HepG2 (cell line): Measurements from ENCODE around the gene OBP2B. TPM values are rescaled to one million over a fixed set of nuclear protein-coding genes. Genes with fewer than 3 reads are reported as not detected.

Source experiments
- ATAC-seq: fragments of 200-7000 bp; cut with Tn5 transposase; 3 replicates; pipeline ENCODE4 v1.9.1; 2020; ENCODE audit warnings: mild to moderate bottlenecking, moderate library complexity
- BruUV-seq: library from RNA; stranded (reverse); fragments of 400-500 nt; replicated peaks from 2 replicates; lab custom pipeline; 2021; lab: Mats Ljungman, UMichigan
- CTCF ChIA-PET: fragments of 300-600 bp; formaldehyde crosslinking; extraction: SDS; loops from one replicate; lab custom pipeline; 2021; ENCODE audit warnings: low total read pairs, inconsistent platforms, low intra/inter-chr PET ratio; lab: Yijun Ruan, JAX
- POLR2A ChIA-PET: fragments of 350-600 bp; sonication (Branson Sonifier 250); formaldehyde crosslinking; loops from one replicate; lab custom pipeline; 2020; ENCODE audit warnings: antibody characterized with exemption, inconsistent platforms; lab: Yijun Ruan, JAX
- DNase-seq: peaks from one replicate; pipeline ENCODE4 v3.0.0-alpha.2; 2015; ENCODE audit warnings: low spot score
- FAIRE-seq: peaks from 3 replicates; lab custom pipeline; 2011; peaks lifted over from hg19 to GRCh38; lab: Jason Lieb, UNC
- H2AFZ ChIP-seq: one replicate; pipeline ENCODE4 v1.6.1; 2011; ENCODE audit warnings: low read length, inconsistent platforms
- H3K27ac ChIP-seq: fragments of 300-600 bp; 3 replicates; pipeline ENCODE4 v1.8.0; 2011; ENCODE audit warnings: mixed run types, mild to moderate bottlenecking, mixed read lengths, low read length, inconsistent platforms; ENCODE audit not compliant: insufficient read depth; ENCODE audit errors: extremely low read length
- H3K27me3 ChIP-seq, 2 experiments: fragments of 200-600 bp in 1 of 2; 2 replicates in 1 of 2; 3 replicates in 1 of 2; pipeline versions ENCODE4 v1.6.0 to v1.8.0; 2011; ENCODE audit warnings: low read length in 2 of 2, mild to moderate bottlenecking in 2 of 2, moderate library complexity in 2 of 2, inconsistent platforms in 1 of 2; ENCODE audit not compliant: insufficient read depth in 2 of 2, control insufficient read depth in 1 of 2
- H3K36me3 ChIP-seq, 2 experiments: fragments of 200-600 bp in 1 of 2; replicated peaks in 1 of 2; 2 replicates in 1 of 2; 3 replicates in 1 of 2; pipeline versions ENCODE4 v1.5.1 to v1.8.0; 2011; ENCODE audit warnings: low read length in 2 of 2, inconsistent platforms in 1 of 2; ENCODE audit not compliant: insufficient read depth in 2 of 2, control insufficient read depth in 1 of 2
- H3K4me1 ChIP-seq: 2 replicates; pipeline ENCODE4 v1.5.1; 2012; ENCODE audit warnings: low read length, inconsistent platforms; ENCODE audit not compliant: insufficient read depth
- H3K4me2 ChIP-seq: 2 replicates; pipeline ENCODE4 v1.6.0; 2011; ENCODE audit warnings: low read depth, low read length, inconsistent platforms
- H3K4me3 ChIP-seq, 3 experiments: fragments of 200-600 bp in 1 of 3; sonication (generic), shearing (Covaris generic) in 1 of 3; replicated peaks in 1 of 3; 2 replicates each; pipeline ENCODE4 v1.5.1; 2011 to 2016; ENCODE audit warnings: low read length in 3 of 3, inconsistent platforms in 2 of 3, low read depth in 2 of 3, mild to moderate bottlenecking in 2 of 3, control low read depth in 1 of 3, mixed read lengths in 1 of 3; ENCODE audit not compliant: insufficient read depth in 1 of 3
- H3K79me2 ChIP-seq: one replicate; pipeline ENCODE4 v1.6.1; 2011; ENCODE audit warnings: low read length, inconsistent platforms; ENCODE audit not compliant: insufficient read depth
- H3K9ac ChIP-seq: 2 replicates; pipeline ENCODE4 v1.6.0; 2011; ENCODE audit warnings: mild to moderate bottlenecking, low read depth, low read length, inconsistent platforms; ENCODE audit not compliant: insufficient read depth
- H3K9me3 ChIP-seq: 2 replicates; pipeline ENCODE4 v1.5.1; 2012; ENCODE audit warnings: mild to moderate bottlenecking, low read length
- H4K20me1 ChIP-seq: 2 replicates; pipeline ENCODE4 v1.6.0; 2011; ENCODE audit warnings: inconsistent platforms, mild to moderate bottlenecking, low read length, moderate library complexity; ENCODE audit not compliant: insufficient read depth
- CBX1 ChIP-seq: IDR thresholded peaks from one replicate; pipeline ENCODE4 v1.6.1; 2016; ENCODE audit warnings: antibody characterized with exemption, low read depth
- EZH2 ChIP-seq: conservative IDR thresholded peaks from 2 replicates; pipeline ENCODE4 v1.6.1; 2012; ENCODE audit warnings: mild to moderate bottlenecking, low read depth, low read length, moderate library complexity
- KLF6 ChIP-seq: IDR thresholded peaks from 2 replicates; pipeline ENCODE4 v1.8.0; 2016; ENCODE audit warnings: missing biosample characterization, missing genetic modification reagents
- POGZ ChIP-seq: sonication (generic); formaldehyde crosslinking; IDR thresholded peaks from 2 replicates; pipeline ENCODE4 v1.4.0; 2020; ENCODE audit warnings: mild to moderate bottlenecking, missing genetic modification reagents
- RARA ChIP-seq: IDR thresholded peaks from 2 replicates; pipeline ENCODE4 v1.6.1; 2016; ENCODE audit warnings: missing genetic modification reagents, missing compliant biosample characterization
- SCMH1 ChIP-seq: sonication (generic); formaldehyde crosslinking; IDR thresholded peaks from 2 replicates; pipeline ENCODE4 v1.9.0; 2021; ENCODE audit warnings: missing genetic modification reagents, mild to moderate bottlenecking, borderline replicate concordance
- SNAPC2 ChIP-seq: sonication (generic); formaldehyde crosslinking; IDR thresholded peaks from 2 replicates; pipeline ENCODE4 v1.8.1; 2022; ENCODE audit warnings: mild to moderate bottlenecking, missing genetic modification reagents
- STAT5B ChIP-seq: sonication (generic); formaldehyde crosslinking; IDR thresholded peaks from 2 replicates; pipeline ENCODE4 v1.4.0; 2020; ENCODE audit warnings: missing genetic modification reagents
- TOPORS ChIP-seq: sonication (generic); formaldehyde crosslinking; IDR thresholded peaks from 2 replicates; pipeline ENCODE4 v1.8.0; 2023; ENCODE audit warnings: mild to moderate bottlenecking, missing genetic modification reagents
- ZIK1 ChIP-seq: sonication (generic); formaldehyde crosslinking; IDR thresholded peaks from 2 replicates; pipeline ENCODE4 v1.5.0; 2020; ENCODE audit warnings: mild to moderate bottlenecking, low read depth, missing genetic modification reagents, borderline replicate concordance
- ZNF335 ChIP-seq: sonication (generic); formaldehyde crosslinking; IDR thresholded peaks from 2 replicates; pipeline ENCODE4 v1.4.0; 2020; ENCODE audit warnings: missing genetic modification reagents
- ZNF615 ChIP-seq: sonication (generic); formaldehyde crosslinking; IDR thresholded peaks from 2 replicates; pipeline ENCODE4 v1.5.0; 2020; ENCODE audit warnings: mild to moderate bottlenecking, missing genetic modification reagents, borderline replicate concordance
- ZNF670 ChIP-seq: sonication (generic); formaldehyde crosslinking; IDR thresholded peaks from 2 replicates; pipeline ENCODE4 v1.8.0; 2022; ENCODE audit warnings: mild to moderate bottlenecking, missing genetic modification reagents, borderline replicate concordance
- ZNF737 ChIP-seq: sonication (generic); formaldehyde crosslinking; IDR thresholded peaks from 2 replicates; pipeline ENCODE4 v1.5.0; 2020; ENCODE audit warnings: missing genetic modification reagents, mild to moderate bottlenecking, borderline replicate concordance
- ZNF83 ChIP-seq: sonication (generic); formaldehyde crosslinking; IDR thresholded peaks from 2 replicates; pipeline ENCODE4 v1.4.0; 2020; ENCODE audit warnings: missing genetic modification reagents, mild to moderate bottlenecking, borderline replicate concordance
- WGBS: methylation state at CpG from one replicate; pipeline ENCODE4 v1.1.6; 2017; ENCODE audit warnings: low lambda C conversion rate; 5-methylcytosine and 5-hydroxymethylcytosine counted together
- in situ Hi-C: cut with HindIII; loops from 2 replicates; pipeline ENCODE4 v1.10.0; 2017; ENCODE audit warnings: low pct_unique_long_range_greater_than_20kb; ENCODE audit not compliant: extremely low pct_ligation_motif_present
- intact Hi-C: fragments of 100-400 bp; cut with micrococcal nuclease; formaldehyde crosslinking; loops from one replicate; pipeline ENCODE4 v1.10.0; 2022; ENCODE audit not compliant: unreplicated experiment
- polyA plus RNA-seq, 8 experiments: library from polyadenylated mRNA; depleted of rRNA in 3 of 8; stranded (reverse) in 7 of 8; unstranded in 1 of 8; fragments of >200 nt; fragmentation: Illumina TruSeq in 4 of 8; extraction: Trizol in 4 of 8; gene quantifications; 2 replicates each; pipeline versions ENCODE4 v1.2.1 to v1.2.3, GENCODE V29; 2011 to 2016; ENCODE audit warnings: low read depth in 4 of 8, missing spikeins in 1 of 8, mixed read lengths in 1 of 8; ENCODE audit not compliant: insufficient read depth in 1 of 8
- total RNA-seq, 5 experiments: library from RNA; depleted of rRNA; stranded (reverse); fragments of >200 nt; fragmentation: Illumina TruSeq; extraction: Trizol; gene quantifications; 2 replicates each; pipeline ENCODE4 v1.2.3, GENCODE V29; 2016; ENCODE audit warnings: low read depth in 1 of 5
- TF ChIP-seq, protein P1 (sequence below): sonication (generic); formaldehyde crosslinking; IDR thresholded peaks from 2 replicates; pipeline ENCODE4 v1.9.0; 2021; ENCODE audit warnings: missing genetic modification reagents, borderline replicate concordance
- TF ChIP-seq, protein P2 (sequence below): sonication (generic); formaldehyde crosslinking; IDR thresholded peaks from 2 replicates; pipeline ENCODE4 v1.4.0; 2020; ENCODE audit warnings: mild to moderate bottlenecking, low read depth, missing genetic modification reagents
- TF ChIP-seq, protein P3 (sequence below): sonication (generic); formaldehyde crosslinking; conservative IDR thresholded peaks from 2 replicates; pipeline ENCODE4 v1.5.0; 2020; ENCODE audit warnings: missing genetic modification reagents

Gene OBP2B
- total and polyA plus RNA-seq, 2 of the 13 experiments (the other 11 are each of a cell fraction or from before 2014, with no cell fraction given), result not detected

DNA sequence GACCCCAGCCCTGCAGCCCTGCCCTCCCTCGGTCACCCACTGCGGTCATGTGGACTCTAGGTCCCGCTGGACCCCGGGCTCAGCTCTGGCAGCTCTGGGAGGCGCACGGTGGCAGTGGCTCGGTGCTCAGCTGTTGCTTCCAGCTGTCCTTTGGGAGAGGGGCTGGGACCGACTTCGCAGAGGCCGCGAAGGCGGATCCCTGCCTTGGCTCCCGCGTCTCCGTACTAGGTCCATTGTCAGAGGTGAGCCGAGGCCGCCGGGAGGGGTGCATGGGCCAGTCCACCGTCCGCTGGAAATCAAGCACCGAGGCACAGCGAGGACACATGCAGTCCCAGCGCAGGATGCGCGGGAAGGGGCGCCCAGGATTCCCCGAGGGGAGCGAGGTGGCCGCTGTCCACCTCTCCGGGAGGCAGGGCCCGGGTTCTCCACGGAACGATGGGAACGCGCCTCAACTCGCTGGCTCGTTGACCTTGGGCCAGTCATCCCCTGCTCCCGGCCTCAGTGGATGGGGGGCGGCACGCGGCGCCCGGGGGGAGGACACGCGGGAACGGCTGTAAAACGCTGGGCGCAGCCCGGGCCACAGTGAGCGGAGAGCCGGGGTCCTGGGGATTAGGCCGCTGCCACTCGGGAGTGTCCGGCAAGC lies 46.1 kb downstream of the OBP2B start:
- 47% methylated on average over 16 of the region's 54 CpGs for WGBS
- no peak overlapping the region for H2AFZ ChIP-seq
- H3K4me2 ChIP-seq, result no peak overlapping the region
- no peaks in the 10 kb centered on the region for H3K79me2 ChIP-seq
- H3K27me3 ChIP-seq, result peaks cover 0 to 14% of the 10 kb centered on the region in 2 experiments; a peak in 3 of 5 replicates
- no peak for FAIRE-seq
- no peaks in the 10 kb centered on the region for H3K4me1 ChIP-seq
- CTCF ChIA-PET, result no interaction called here
- no peak for TF ChIP-seq KLF6
- TF ChIP-seq POGZ (CRISPR knock-in tag), result no peak
- TF ChIP-seq, protein P1, sequence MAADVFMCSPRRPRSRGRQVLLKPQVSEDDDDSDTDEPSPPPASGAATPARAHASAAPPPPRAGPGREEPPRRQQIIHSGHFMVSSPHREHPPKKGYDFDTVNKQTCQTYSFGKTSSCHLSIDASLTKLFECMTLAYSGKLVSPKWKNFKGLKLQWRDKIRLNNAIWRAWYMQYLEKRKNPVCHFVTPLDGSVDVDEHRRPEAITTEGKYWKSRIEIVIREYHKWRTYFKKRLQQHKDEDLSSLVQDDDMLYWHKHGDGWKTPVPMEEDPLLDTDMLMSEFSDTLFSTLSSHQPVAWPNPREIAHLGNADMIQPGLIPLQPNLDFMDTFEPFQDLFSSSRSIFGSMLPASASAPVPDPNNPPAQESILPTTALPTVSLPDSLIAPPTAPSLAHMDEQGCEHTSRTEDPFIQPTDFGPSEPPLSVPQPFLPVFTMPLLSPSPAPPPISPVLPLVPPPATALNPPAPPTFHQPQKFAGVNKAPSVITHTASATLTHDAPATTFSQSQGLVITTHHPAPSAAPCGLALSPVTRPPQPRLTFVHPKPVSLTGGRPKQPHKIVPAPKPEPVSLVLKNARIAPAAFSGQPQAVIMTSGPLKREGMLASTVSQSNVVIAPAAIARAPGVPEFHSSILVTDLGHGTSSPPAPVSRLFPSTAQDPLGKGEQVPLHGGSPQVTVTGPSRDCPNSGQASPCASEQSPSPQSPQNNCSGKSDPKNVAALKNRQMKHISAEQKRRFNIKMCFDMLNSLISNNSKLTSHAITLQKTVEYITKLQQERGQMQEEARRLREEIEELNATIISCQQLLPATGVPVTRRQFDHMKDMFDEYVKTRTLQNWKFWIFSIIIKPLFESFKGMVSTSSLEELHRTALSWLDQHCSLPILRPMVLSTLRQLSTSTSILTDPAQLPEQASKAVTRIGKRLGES, result no peak
- TF ChIP-seq STAT5B (CRISPR knock-in tag), result no peak
- TF ChIP-seq SCMH1, result no peak
- no peak for TF ChIP-seq CBX1
- TF ChIP-seq ZNF335 (CRISPR knock-in tag), result no peak
- TF ChIP-seq ZNF670 (CRISPR knock-in tag), result no peak
- no peak for TF ChIP-seq TOPORS
- TF ChIP-seq ZNF615 (CRISPR knock-in tag), result no peak
- TF ChIP-seq EZH2, result no peak
- TF ChIP-seq ZNF83 (CRISPR knock-in tag), result no peak
- no peak for TF ChIP-seq ZIK1
- TF ChIP-seq, protein P2, sequence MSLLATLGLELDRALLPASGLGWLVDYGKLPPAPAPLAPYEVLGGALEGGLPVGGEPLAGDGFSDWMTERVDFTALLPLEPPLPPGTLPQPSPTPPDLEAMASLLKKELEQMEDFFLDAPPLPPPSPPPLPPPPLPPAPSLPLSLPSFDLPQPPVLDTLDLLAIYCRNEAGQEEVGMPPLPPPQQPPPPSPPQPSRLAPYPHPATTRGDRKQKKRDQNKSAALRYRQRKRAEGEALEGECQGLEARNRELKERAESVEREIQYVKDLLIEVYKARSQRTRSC (CRISPR knock-in tag), result no peak
- no peak for TF ChIP-seq SNAPC2
- TF ChIP-seq RARA, result no peak
- TF ChIP-seq ZNF737 (CRISPR knock-in tag), result no peak
- TF ChIP-seq, protein P3, sequence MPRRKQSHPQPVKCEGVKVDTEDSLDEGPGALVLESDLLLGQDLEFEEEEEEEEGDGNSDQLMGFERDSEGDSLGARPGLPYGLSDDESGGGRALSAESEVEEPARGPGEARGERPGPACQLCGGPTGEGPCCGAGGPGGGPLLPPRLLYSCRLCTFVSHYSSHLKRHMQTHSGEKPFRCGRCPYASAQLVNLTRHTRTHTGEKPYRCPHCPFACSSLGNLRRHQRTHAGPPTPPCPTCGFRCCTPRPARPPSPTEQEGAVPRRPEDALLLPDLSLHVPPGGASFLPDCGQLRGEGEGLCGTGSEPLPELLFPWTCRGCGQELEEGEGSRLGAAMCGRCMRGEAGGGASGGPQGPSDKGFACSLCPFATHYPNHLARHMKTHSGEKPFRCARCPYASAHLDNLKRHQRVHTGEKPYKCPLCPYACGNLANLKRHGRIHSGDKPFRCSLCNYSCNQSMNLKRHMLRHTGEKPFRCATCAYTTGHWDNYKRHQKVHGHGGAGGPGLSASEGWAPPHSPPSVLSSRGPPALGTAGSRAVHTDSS, result no peak
- TF ChIP-seq, all 625 proteins: peak for 0
- in situ Hi-C loops (no loop called here), intact Hi-C loops (no loop called here)
- H4K20me1 ChIP-seq, result no peaks in the 10 kb centered on the region
- ATAC-seq (no peak), DNase-seq (no peak)
- no peak overlapping the region for H3K4me3 ChIP-seq
- H3K27ac ChIP-seq, result no peak overlapping the region
- POLR2A ChIA-PET, result no interaction called here
- no peaks in the 10 kb centered on the region for H3K36me3 ChIP-seq
- no peaks in the 10 kb centered on the region for H3K9me3 ChIP-seq
- no TSS peak for BruUV-seq
- no peak overlapping the region for H3K9ac ChIP-seq
